ENCODE results near the gene RRM1.
"Not testable (repeated sequence)": the region's sequence is repeated elsewhere in the genome, so short reads cannot be mapped to it uniquely, and the experiment has no call there.

RRM1 gene

DNA sequence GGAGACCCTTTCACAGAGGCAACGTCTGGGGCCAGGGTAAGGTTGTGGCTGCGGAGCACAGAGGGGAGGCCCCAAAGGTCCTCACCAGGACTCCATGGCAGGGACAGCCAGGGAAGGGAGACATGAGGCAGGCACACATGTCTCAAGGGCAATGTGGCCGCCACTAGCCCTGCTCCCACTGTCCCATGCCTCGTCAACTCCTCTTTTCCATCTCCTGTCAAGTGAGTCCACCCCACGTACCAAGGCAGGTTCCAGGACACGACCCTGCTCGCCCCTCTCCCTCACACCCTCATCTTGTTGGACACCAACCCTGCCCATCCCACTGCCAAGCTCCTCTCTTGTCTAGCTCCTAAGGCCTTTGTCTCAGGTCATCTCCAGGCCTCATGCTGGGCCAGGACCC is 73.2 kb downstream of the RRM1 start:
- TF ChIP-seq, protein P1, sequence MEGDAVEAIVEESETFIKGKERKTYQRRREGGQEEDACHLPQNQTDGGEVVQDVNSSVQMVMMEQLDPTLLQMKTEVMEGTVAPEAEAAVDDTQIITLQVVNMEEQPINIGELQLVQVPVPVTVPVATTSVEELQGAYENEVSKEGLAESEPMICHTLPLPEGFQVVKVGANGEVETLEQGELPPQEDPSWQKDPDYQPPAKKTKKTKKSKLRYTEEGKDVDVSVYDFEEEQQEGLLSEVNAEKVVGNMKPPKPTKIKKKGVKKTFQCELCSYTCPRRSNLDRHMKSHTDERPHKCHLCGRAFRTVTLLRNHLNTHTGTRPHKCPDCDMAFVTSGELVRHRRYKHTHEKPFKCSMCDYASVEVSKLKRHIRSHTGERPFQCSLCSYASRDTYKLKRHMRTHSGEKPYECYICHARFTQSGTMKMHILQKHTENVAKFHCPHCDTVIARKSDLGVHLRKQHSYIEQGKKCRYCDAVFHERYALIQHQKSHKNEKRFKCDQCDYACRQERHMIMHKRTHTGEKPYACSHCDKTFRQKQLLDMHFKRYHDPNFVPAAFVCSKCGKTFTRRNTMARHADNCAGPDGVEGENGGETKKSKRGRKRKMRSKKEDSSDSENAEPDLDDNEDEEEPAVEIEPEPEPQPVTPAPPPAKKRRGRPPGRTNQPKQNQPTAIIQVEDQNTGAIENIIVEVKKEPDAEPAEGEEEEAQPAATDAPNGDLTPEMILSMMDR (conservative IDR thresholded peaks at IDR 0.05; ENCODE audit: control insufficient read depth, insufficient read depth, low read depth, low read length) = no peak
- H3K4me3 ChIP-seq (ENCODE audit: control insufficient read depth, low read depth, low read length) = no peak overlapping the region
- DNase-seq (ENCODE audit: low read depth) = no peak

- H3K4me3 ChIP-seq (ENCODE audit: control insufficient read depth, low read depth, low read length); DNase-seq (ENCODE audit: low read depth): not testable (repeated sequence)
These were observed 81.2 kb downstream of the RRM1 start for GRCh38 chr11:4175620-4176350.

DNA sequence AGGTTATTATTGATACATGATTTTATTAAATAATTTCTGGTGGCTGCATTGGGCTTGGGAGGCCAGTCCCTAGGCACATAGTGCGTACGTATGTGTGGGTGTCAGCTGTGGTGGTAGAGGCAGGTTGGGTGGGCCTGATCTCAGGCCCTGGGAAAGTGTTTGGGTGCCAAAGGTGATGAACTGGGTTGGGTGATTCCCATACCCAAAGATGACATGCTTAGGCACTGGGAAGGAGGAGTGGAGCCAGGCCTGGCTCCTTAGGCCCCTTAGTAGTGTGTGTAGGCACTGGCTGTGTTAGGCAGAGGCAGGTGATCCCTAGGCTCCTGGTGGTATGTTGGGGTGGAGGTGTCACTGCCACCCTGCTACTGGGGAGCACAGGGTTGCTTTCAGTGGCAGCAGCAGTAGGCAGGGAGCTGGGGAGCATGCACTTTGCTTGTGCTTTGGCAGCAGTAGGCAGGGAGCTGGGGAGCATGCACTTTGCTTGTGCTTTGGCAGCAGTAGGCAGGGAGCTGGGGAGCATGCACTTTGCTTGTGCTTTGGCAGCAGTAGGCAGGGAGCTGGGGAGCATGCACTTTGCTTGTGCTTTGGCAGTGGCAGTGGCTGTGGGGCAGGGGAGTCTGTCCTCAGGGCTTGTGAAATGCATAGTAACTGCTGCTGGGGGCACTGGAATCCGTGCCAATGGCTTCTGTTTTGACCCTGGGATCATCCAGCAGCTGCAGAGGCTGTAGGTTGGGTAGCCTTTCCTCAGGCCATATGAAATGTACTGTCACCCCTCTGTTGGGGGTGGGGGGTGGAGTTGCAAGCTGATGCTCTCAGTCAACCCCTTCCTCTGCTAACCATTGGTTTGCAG is 84.4 kb downstream of the RRM1 start:
- no peak for DNase-seq (ENCODE audit: low read depth)
- H3K4me3 ChIP-seq (ENCODE audit: control insufficient read depth, low read depth, low read length) = no peak overlapping the region
- TF ChIP-seq, protein P1 (conservative IDR thresholded peaks at IDR 0.05; ENCODE audit: control insufficient read depth, insufficient read depth, low read depth, low read length) = no peak

DNA sequence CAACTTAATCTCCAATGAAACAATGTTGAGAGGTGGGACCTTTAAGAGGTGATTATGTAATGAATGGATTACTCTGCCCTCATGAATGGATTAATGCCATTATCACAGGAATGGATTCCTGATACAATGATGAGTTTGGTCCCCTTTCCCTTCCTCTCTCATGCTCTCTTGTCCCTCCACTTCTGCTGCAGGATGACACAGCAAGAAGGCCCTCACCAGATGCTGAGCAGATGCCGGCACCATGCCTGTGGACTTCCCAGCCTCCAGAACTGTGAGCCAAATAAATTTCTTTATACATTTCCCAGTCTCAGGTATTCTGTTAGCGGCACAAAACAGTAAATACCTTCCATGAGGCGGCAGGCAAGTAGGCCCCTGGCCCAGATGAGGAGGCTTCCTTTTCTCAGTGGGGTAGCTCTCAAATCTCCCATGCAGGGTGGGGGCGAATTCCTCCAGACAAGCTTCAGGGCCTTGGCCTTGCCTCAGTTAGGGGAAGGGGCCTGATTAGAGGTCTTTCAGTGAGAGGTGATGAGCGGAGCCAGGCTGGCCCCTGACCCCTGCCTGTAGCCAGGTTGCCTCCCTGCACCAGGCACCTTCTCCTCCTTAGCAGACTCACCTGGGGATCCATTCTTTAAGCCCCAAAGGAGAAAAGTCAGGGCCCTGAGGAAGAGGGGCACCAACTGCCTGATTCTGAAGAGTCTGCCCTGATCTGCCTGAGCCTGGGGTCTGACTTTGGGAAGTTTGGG is 86.0 kb downstream of the RRM1 start:
- H3K4me3 ChIP-seq (ENCODE audit: control insufficient read depth, low read depth, low read length) = no peak overlapping the region
- TF ChIP-seq, protein P1 (conservative IDR thresholded peaks at IDR 0.05; ENCODE audit: control insufficient read depth, insufficient read depth, low read depth, low read length) = no peak
- DNase-seq (ENCODE audit: low read depth) = no peak

DNA sequence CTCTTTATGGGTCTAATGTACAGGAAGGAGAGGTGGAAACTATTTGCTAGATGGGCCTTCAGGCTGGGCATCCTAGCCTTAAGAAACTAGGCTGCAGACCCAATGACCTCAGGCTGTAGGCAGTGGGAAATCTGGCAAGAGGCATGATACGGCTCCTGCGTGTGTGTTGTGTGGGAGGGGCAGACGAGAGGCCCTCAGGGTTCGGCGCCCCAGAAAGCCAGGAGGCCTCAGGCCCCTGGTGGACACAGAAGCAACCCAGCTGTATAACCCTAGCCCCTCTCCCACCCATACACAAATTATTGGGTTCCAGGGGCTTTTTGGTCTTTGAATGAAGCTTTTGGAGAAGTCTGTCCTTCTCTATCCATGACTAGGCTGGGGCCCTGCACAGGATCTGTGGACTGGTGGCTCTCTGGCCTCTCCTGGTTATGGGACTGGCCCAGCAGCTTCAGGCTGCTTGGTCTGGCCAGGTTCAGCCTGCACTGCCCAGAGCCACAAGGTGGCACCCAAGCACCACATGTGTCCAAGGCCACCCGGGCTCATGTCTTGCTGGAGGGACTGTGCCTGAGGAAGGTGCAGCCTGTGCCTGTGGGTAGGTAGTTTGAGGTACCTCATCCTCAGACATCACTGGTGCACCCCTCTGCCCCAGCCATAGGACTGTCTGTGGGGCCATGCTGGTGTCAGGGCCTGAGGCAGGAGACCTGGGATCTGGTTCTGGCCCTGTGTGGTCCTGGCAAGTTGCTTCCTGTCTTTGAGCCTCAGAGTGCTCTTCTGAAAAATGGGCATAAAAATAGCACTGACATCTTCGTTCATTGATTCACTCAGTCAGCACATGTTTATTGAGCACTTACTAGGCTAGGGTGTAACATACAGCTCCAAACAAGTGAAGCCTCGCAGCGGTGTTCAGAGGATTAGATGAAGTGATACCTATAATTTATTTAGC is 87.5 kb downstream of the RRM1 start:
- DNase-seq (ENCODE audit: low read depth) = peak; percentile 53
- TF ChIP-seq, protein P1 (conservative IDR thresholded peaks at IDR 0.05; ENCODE audit: control insufficient read depth, insufficient read depth, low read depth, low read length) = peak; percentile 73
- no peak overlapping the region for H3K4me3 ChIP-seq (ENCODE audit: control insufficient read depth, low read depth, low read length)

GRCh38 chr11:4183410-4184057 is 88.9 kb downstream of the RRM1 start:
- TF ChIP-seq, protein P1 (conservative IDR thresholded peaks at IDR 0.05; ENCODE audit: control insufficient read depth, insufficient read depth, low read depth, low read length) = no peak
- no peak for DNase-seq (ENCODE audit: low read depth)
- H3K4me3 ChIP-seq (ENCODE audit: control insufficient read depth, low read depth, low read length) = no peak overlapping the region

Measured in fibroblast of mammary gland (primary cell).